SK-N-SH (cell line): ENCODE measurements around the gene TOX2. TPM values are rescaled to one million over a fixed set of nuclear protein-coding genes. Genes with fewer than 3 reads are reported as not detected.

ENCODE experiments used
- CTCF ChIA-PET: fragments of 300-600, 350-600 bp; formaldehyde crosslinking; extraction: SDS; loops from one replicate; lab custom pipeline; 2021; lab: Yijun Ruan, JAX
- POLR2A ChIA-PET: fragments of 350-600 bp; sonication (Branson Sonifier 250); formaldehyde crosslinking; extraction: SDS; loops from one replicate; lab custom pipeline; 2020; ENCODE audit warnings: antibody characterized with exemption, inconsistent platforms; lab: Yijun Ruan, JAX
- DNase-seq: peaks from one replicate; pipeline ENCODE4 v3.0.0; 2012
- H2AFZ ChIP-seq: fragments of 200-600 bp; sonication (generic); 2 replicates; pipeline ENCODE4 v1.8.1; 2016; ENCODE audit warnings: antibody characterized with exemption, mild to moderate bottlenecking, low read depth
- H3F3A ChIP-seq: fragments of 200-600 bp; sonication (generic); replicated peaks from 2 replicates; pipeline ENCODE3; 2016; ENCODE audit warnings: antibody characterized with exemption, mild to moderate bottlenecking; ENCODE audit not compliant: insufficient read depth
- H3K27ac ChIP-seq, 2 experiments: fragments of 200-500 bp in 1 of 2; fragments of 200-600 bp in 1 of 2; sonication (Bioruptor generic) in 1 of 2; sonication (generic), shearing (Covaris generic) in 1 of 2; 2 replicates each; pipeline versions ENCODE4 v1.5.1 to v1.6.1; 2014 to 2016; ENCODE audit warnings: low read depth in 2 of 2, inconsistent platforms in 1 of 2, low read length in 1 of 2, mild to moderate bottlenecking in 1 of 2, mixed read lengths in 1 of 2
- H3K27me3 ChIP-seq: fragments of 200-600 bp; sonication (generic), shearing (Covaris generic); 2 replicates; pipeline ENCODE4 v1.6.1; 2016; ENCODE audit warnings: mixed run types; ENCODE audit not compliant: insufficient read depth
- H3K36me3 ChIP-seq, 2 experiments: fragments of 200-500 bp in 1 of 2; fragments of 200-600 bp in 1 of 2; sonication (Bioruptor generic) in 1 of 2; sonication (generic) in 1 of 2; replicated peaks in 1 of 2; 2 replicates each; pipeline versions ENCODE3 to v1.5.1; 2014 to 2016; ENCODE audit warnings: low read length in 1 of 2, mild to moderate bottlenecking in 1 of 2; ENCODE audit not compliant: insufficient read depth in 2 of 2, control insufficient read depth in 1 of 2
- H3K4me1 ChIP-seq, 2 experiments: fragments of 200-500 bp in 1 of 2; fragments of 200-600 bp in 1 of 2; sonication (Bioruptor generic) in 1 of 2; sonication (generic), shearing (Covaris generic) in 1 of 2; 2 replicates each; pipeline versions ENCODE4 v1.5.1 to v1.6.1; 2014 to 2016; ENCODE audit warnings: low read depth in 1 of 2, low read length in 1 of 2, mixed run types in 1 of 2; ENCODE audit not compliant: insufficient read depth in 2 of 2, control insufficient read depth in 1 of 2
- H3K4me2 ChIP-seq: fragments of 200-600 bp; sonication (generic), shearing (Covaris generic); 2 replicates; pipeline ENCODE4 v1.6.1; 2017; ENCODE audit warnings: mixed run types
- H3K4me3 ChIP-seq, 2 experiments: fragments of 200-500 bp in 1 of 2; fragments of 200-600 bp in 1 of 2; sonication (Bioruptor generic) in 1 of 2; sonication (generic), shearing (Covaris generic) in 1 of 2; 2 replicates each; pipeline versions ENCODE4 v1.5.1 to v1.8.1; 2014 to 2016; ENCODE audit warnings: low read depth in 2 of 2, inconsistent platforms in 1 of 2, low read length in 1 of 2, mild to moderate bottlenecking in 1 of 2, mixed read lengths in 1 of 2, moderate library complexity in 1 of 2
- H3K79me2 ChIP-seq: fragments of 200-600 bp; sonication (generic); 2 replicates; pipeline ENCODE4 v1.8.1; 2017; ENCODE audit warnings: mild to moderate bottlenecking; ENCODE audit not compliant: insufficient read depth
- H3K9ac ChIP-seq: fragments of 200-600 bp; sonication (generic); 2 replicates; pipeline ENCODE4 v1.6.1; 2017; ENCODE audit warnings: mixed run types
- H3K9me2 ChIP-seq: fragments of 200-600 bp; sonication (generic); 2 replicates; pipeline ENCODE4 v1.6.1; 2017; ENCODE audit warnings: mixed run types
- H3K9me3 ChIP-seq: fragments of 200-600 bp; sonication (generic); 2 replicates; pipeline ENCODE4 v1.6.1; 2017; ENCODE audit warnings: mixed run types, mild to moderate bottlenecking, moderate library complexity
- H4K20me1 ChIP-seq: fragments of 200-600 bp; sonication (generic); 2 replicates; pipeline ENCODE4 v1.6.1; 2017; ENCODE audit warnings: mild to moderate bottlenecking, mixed run types; ENCODE audit not compliant: insufficient read depth
- CTCF ChIP-seq: fragments of 200-600 bp; sonication (generic); IDR thresholded peaks from 2 replicates; pipeline ENCODE4 v1.6.1; 2017; ENCODE audit warnings: antibody characterized with exemption, mild to moderate bottlenecking, moderate library complexity
- ELF1 ChIP-seq: IDR thresholded peaks from 2 replicates; pipeline ENCODE4 v1.4.0; 2012
- EP300 ChIP-seq, 2 experiments: IDR thresholded peaks; 2 replicates each; pipeline versions ENCODE4 v1.4.0 to v1.6.1; 2012; ENCODE audit warnings: borderline replicate concordance in 1 of 2, low read depth in 1 of 2, low read length in 1 of 2
- FOXM1 ChIP-seq: IDR thresholded peaks from 2 replicates; pipeline ENCODE4 v1.4.0; 2012; ENCODE audit warnings: low read depth, mild to moderate bottlenecking
- GATA2 ChIP-seq: sonication (generic); formaldehyde crosslinking; IDR thresholded peaks from 2 replicates; pipeline ENCODE4 v1.5.0; 2020; ENCODE audit warnings: mild to moderate bottlenecking, missing genetic modification reagents
- IRF3 ChIP-seq: fragments of 150-350 bp; IDR thresholded peaks from 2 replicates; pipeline ENCODE4 v1.6.1; 2016; ENCODE audit warnings: mild to moderate bottlenecking, low read depth, low read length
- JUND ChIP-seq: IDR thresholded peaks from 2 replicates; pipeline ENCODE4 v1.4.0; 2012
- MAX ChIP-seq: IDR thresholded peaks from 2 replicates; pipeline ENCODE4 v1.4.0; 2012; ENCODE audit warnings: low read depth
- NFIC ChIP-seq: IDR thresholded peaks from 2 replicates; pipeline ENCODE4 v1.4.0; 2012; ENCODE audit warnings: borderline replicate concordance
- NRF1 ChIP-seq: IDR thresholded peaks from 2 replicates; pipeline ENCODE4 v1.6.1; 2012; ENCODE audit warnings: low read depth, mild to moderate bottlenecking, low read length
- PBX3 ChIP-seq: IDR thresholded peaks from 2 replicates; pipeline ENCODE4; 2012
- POLR2AphosphoS5 ChIP-seq: IDR thresholded peaks from 2 replicates; pipeline ENCODE4 v1.6.1; 2012; ENCODE audit warnings: low read depth, low read length
- RAD21 ChIP-seq: IDR thresholded peaks from 2 replicates; pipeline ENCODE4 v1.6.1; 2012; ENCODE audit warnings: mild to moderate bottlenecking, low read length
- RXRA ChIP-seq: IDR thresholded peaks from 2 replicates; pipeline ENCODE4 v1.4.0; 2012; ENCODE audit warnings: low read depth, mild to moderate bottlenecking, borderline replicate concordance
- SMC3 ChIP-seq: IDR thresholded peaks from 2 replicates; pipeline ENCODE4 v1.6.1; 2012; ENCODE audit warnings: low read depth, low read length, improper control_type of control experiment
- TAF1 ChIP-seq: IDR thresholded peaks from 2 replicates; pipeline ENCODE4 v1.6.1; 2012; ENCODE audit warnings: low read depth, mild to moderate bottlenecking, low read length, moderate library complexity, borderline replicate concordance
- TEAD4 ChIP-seq: IDR thresholded peaks from 2 replicates; pipeline ENCODE4 v1.4.0; 2012; ENCODE audit warnings: mild to moderate bottlenecking, borderline replicate concordance; ENCODE audit not compliant: insufficient read depth
- USF2 ChIP-seq: fragments of 150-350 bp; IDR thresholded peaks from 2 replicates; pipeline ENCODE4 v1.6.1; 2017; ENCODE audit warnings: antibody characterized with exemption, low read length, low read depth, borderline replicate concordance
- ZBTB33 ChIP-seq: IDR thresholded peaks from 2 replicates; pipeline ENCODE4 v1.4.0; 2012; ENCODE audit warnings: low read depth, borderline replicate concordance
- whole genome bisulfite sequencing: methylation state at CpG from one replicate; pipeline ENCODE4 v1.1.6; 2017; ENCODE audit warnings: low lambda C conversion rate; 5-methylcytosine and 5-hydroxymethylcytosine counted together
- polyA plus RNA-seq, 3 experiments: library from polyadenylated mRNA; depleted of rRNA; stranded (reverse); fragments of >200 nt; gene quantifications; 2 replicates each; pipeline ENCODE4 v1.2.3, GENCODE V29; 2012

Gene TOX2
- polyA plus RNA-seq, 1 of the 3 experiments (the other 2 are of a cell fraction): 15.4 TPM

GRCh38 chr20:43878776-43879175 is 35.9 kb upstream of the TOX2 start:
- no peaks in the 10 kb centered on the region; a peak in 1 of 4 replicates for H3K4me1 ChIP-seq
- ChIA-PET CTCF (interaction anchor here (1.1 kb wide), 1 partner anchor 38 kb away, joined by 3 read pairs; no protein-coding TSS in a partner anchor), POLR2A (no interaction called here)
- no peaks in the 10 kb centered on the region for H3K9me2 ChIP-seq
- H3K79me2 ChIP-seq: no peaks in the 10 kb centered on the region
- no peaks in the 10 kb centered on the region for H3F3A ChIP-seq
- no peak overlapping the region for H3K4me2 ChIP-seq
- DNase-seq: no peak
- H3K36me3 ChIP-seq: no peaks in the 10 kb centered on the region
- H3K27me3 ChIP-seq: no peaks in the 10 kb centered on the region
- TF ChIP-seq NRF1: no peak
- TF ChIP-seq ZBTB33: no peak
- no peak for TF ChIP-seq GATA2 (CRISPR knock-in tag)
- no peak for TF ChIP-seq MAX
- TF ChIP-seq RXRA: no peak
- TF ChIP-seq POLR2AphosphoS5: no peak
- TF ChIP-seq RAD21: no peak
- TF ChIP-seq ELF1: no peak
- TF ChIP-seq NFIC: no peak
- no peak for TF ChIP-seq JUND
- no peak for TF ChIP-seq IRF3
- no peak for TF ChIP-seq SMC3
- no peak for TF ChIP-seq FOXM1
- no peak for TF ChIP-seq USF2
- no peak overlapping the region for H2AFZ ChIP-seq
- no peak overlapping the region for H3K4me3 ChIP-seq
- H3K27ac ChIP-seq: no peak overlapping the region
- WGBS: 60% methylated on average over 1 of the region's 1 CpG
- no peak overlapping the region for H3K9ac ChIP-seq
- no peaks in the 10 kb centered on the region for H4K20me1 ChIP-seq
- no peaks in the 10 kb centered on the region; the same call in 1 of the 2 replicates for H3K9me3 ChIP-seq

- Histone ChIP-seq H2AFZ (no peak overlapping the region), H3K4me1 (no peaks in the 10 kb centered on the region), H3K9me3 (0 out of 2 replicates have a peak, but pooled peaks cover 3% of the 10 kb centered on the region), H3K27me3 (no peaks in the 10 kb centered on the region), H3K79me2 (no peaks in the 10 kb centered on the region), H3K4me3 (no peak overlapping the region), H3K9me2 (no peaks in the 10 kb centered on the region), H3K4me2 (no peak overlapping the region), H3K9ac (no peak overlapping the region), H3K27ac (no peak overlapping the region), H4K20me1 (no peaks in the 10 kb centered on the region), H3F3A (no peaks in the 10 kb centered on the region), H3K36me3 (no peaks in the 10 kb centered on the region)
- 59% methylated on average over 2 of the region's 2 CpGs for WGBS
- CTCF ChIA-PET: interaction anchor here (1.3 kb wide), 1 partner anchor 12 kb away, joined by 3 read pairs; no protein-coding TSS in a partner anchor
- DNase-seq: no peak
- POLR2A ChIA-PET: no interaction called here
- TF ChIP-seq ZBTB33: no peak
- TF ChIP-seq CTCF: no peak
- TF ChIP-seq RXRA: no peak
- no peak for TF ChIP-seq TAF1
- no peak for TF ChIP-seq ELF1
- TF ChIP-seq TEAD4: no peak
- no peak for TF ChIP-seq EP300 (IDR thresholded peaks at IDR 0.05; ENCODE audit: borderline replicate concordance in 1 of 2, low read depth in 1 of 2, low read length in 1 of 2)
- TF ChIP-seq GATA2 (CRISPR knock-in tag): no peak
- no peak for TF ChIP-seq PBX3
Observed at GRCh38 chr20:43893930-43894329, 20.7 kb upstream of the TOX2 start.
